Epidermal melanocyte (primary cell): Measurements from ENCODE around the gene CRTAP.
"Not testable (repeated sequence)": the region's sequence is repeated elsewhere in the genome, so short reads cannot be mapped to it uniquely, and the experiment has no call there.

Source experiments
- DNase-seq: peaks from one replicate; pipeline ENCODE4 v3.0.0; 2011; ENCODE audit warnings: low spot score; ENCODE audit not compliant: insufficient read length

The CRTAP gene

GRCh38 chr3:33139996-33140395 lies 26.2 kb downstream of the CRTAP start:
- peak; percentile 31 for DNase-seq

- DNase-seq, result no peak
Observed at GRCh38 chr3:33141006-33141405, 27.2 kb downstream of the CRTAP start.

- DNase-seq, result no peak
Observed at GRCh38 chr3:33144433-33144832, 30.6 kb downstream of the CRTAP start.

GRCh38 chr3:33145221-33145900 lies 31.5 kb downstream of the CRTAP start:
- no peak for DNase-seq

- DNase-seq, result no peak
Observed at GRCh38 chr3:33145901-33146580, 32.2 kb downstream of the CRTAP start.

GRCh38 chr3:33146791-33147445 lies 33.1 kb downstream of the CRTAP start:
- peak; percentile 61 for DNase-seq

GRCh38 chr3:33149342-33149741 lies 35.5 kb downstream of the CRTAP start:
- no peak for DNase-seq

GRCh38 chr3:33152363-33153360 lies 38.8 kb downstream of the CRTAP start:
- no peak for DNase-seq

GRCh38 chr3:33153782-33154181 lies 40.0 kb downstream of the CRTAP start:
- no peak for DNase-seq

GRCh38 chr3:33155301-33155700 lies 41.5 kb downstream of the CRTAP start:
- DNase-seq, result no peak

- DNase-seq, result no peak
Observed at GRCh38 chr3:33159234-33159633, 45.4 kb downstream of the CRTAP start.

- no peak for DNase-seq
Observed at GRCh38 chr3:33159981-33160380, 46.2 kb downstream of the CRTAP start.

GRCh38 chr3:33162621-33163020 lies 48.8 kb downstream of the CRTAP start:
- DNase-seq, result not testable (repeated sequence)

GRCh38 chr3:33165372-33165771 lies 51.6 kb downstream of the CRTAP start:
- DNase-seq, result no peak

GRCh38 chr3:33166095-33166494 lies 52.3 kb downstream of the CRTAP start:
- no peak for DNase-seq

- DNase-seq, result no peak
Observed at GRCh38 chr3:33167284-33167683, 53.5 kb downstream of the CRTAP start.

GRCh38 chr3:33167716-33168336 lies 54.0 kb downstream of the CRTAP start:
- no peak for DNase-seq

GRCh38 chr3:33170531-33170930 lies 56.7 kb downstream of the CRTAP start:
- DNase-seq, result no peak

- no peak for DNase-seq
Observed at GRCh38 chr3:33171580-33171979, 57.8 kb downstream of the CRTAP start.

GRCh38 chr3:33173103-33173502 lies 59.3 kb downstream of the CRTAP start:
- DNase-seq, result no peak

- no peak for DNase-seq
Observed at GRCh38 chr3:33173672-33174071, 59.9 kb downstream of the CRTAP start.
